ENCODE results near the gene TBC1D10A. TPM values are rescaled to one million over a fixed set of nuclear protein-coding genes. Genes with fewer than 3 reads are reported as not detected.

The TBC1D10A gene
- total and polyA plus RNA-seq, 2 experiments from 2014 or later: 3.3 to 8.8 TPM

GRCh38 chr22:30276039-30276438 lies 50.7 kb downstream of the TBC1D10A start:
- Mint-ChIP-seq H3K9me3 (no peaks in the 10 kb centered on the region), H3K4me1 (peaks cover 9% of the 10 kb centered on the region), H3K4me3 (no peak overlapping the region), H3K27me3 (ENCODE audit: insufficient read depth, low read depth, poor library complexity) (peaks cover 22% of the 10 kb centered on the region), H3K36me3 (ENCODE audit: low read depth) (no peaks in the 10 kb centered on the region), H3K27ac (no peak overlapping the region; the same call in 1 of the 2 replicates)
- Histone ChIP-seq H3K36me3 (ENCODE audit: insufficient read depth) (no peaks in the 10 kb centered on the region), H3K4me1 (ENCODE audit: insufficient read depth) (0 out of 2 replicates have a peak, but pooled peaks cover 4% of the 10 kb centered on the region), H3K4me3 (no peak overlapping the region), H4K20me1 (replicated peaks; ENCODE audit: insufficient read depth) (no peaks in the 10 kb centered on the region), H3K9me2 (ENCODE audit: insufficient read depth) (no peaks in the 10 kb centered on the region), H3K27ac (ENCODE audit: low read depth) (no peak overlapping the region), H2AFZ (peak overlapping the region; percentile 78; the same call in 1 of the 2 replicates), H3F3A (replicated peaks; ENCODE audit: low read depth) (no peaks in the 10 kb centered on the region), H3K4me2 (no peak overlapping the region), H3K27me3 (ENCODE audit: insufficient read depth) (no peaks in the 10 kb centered on the region), H3K79me2 (replicated peaks; ENCODE audit: insufficient read depth) (no peaks in the 10 kb centered on the region)
- DNase-seq (ENCODE audit: low spot score) (no peak), ATAC-seq (no peak)
- no peak for TF ChIP-seq EZH2phosphoT487 (IDR thresholded peaks at IDR 0.05; ENCODE audit: unreplicated experiment)
- TF ChIP-seq, protein P1, sequence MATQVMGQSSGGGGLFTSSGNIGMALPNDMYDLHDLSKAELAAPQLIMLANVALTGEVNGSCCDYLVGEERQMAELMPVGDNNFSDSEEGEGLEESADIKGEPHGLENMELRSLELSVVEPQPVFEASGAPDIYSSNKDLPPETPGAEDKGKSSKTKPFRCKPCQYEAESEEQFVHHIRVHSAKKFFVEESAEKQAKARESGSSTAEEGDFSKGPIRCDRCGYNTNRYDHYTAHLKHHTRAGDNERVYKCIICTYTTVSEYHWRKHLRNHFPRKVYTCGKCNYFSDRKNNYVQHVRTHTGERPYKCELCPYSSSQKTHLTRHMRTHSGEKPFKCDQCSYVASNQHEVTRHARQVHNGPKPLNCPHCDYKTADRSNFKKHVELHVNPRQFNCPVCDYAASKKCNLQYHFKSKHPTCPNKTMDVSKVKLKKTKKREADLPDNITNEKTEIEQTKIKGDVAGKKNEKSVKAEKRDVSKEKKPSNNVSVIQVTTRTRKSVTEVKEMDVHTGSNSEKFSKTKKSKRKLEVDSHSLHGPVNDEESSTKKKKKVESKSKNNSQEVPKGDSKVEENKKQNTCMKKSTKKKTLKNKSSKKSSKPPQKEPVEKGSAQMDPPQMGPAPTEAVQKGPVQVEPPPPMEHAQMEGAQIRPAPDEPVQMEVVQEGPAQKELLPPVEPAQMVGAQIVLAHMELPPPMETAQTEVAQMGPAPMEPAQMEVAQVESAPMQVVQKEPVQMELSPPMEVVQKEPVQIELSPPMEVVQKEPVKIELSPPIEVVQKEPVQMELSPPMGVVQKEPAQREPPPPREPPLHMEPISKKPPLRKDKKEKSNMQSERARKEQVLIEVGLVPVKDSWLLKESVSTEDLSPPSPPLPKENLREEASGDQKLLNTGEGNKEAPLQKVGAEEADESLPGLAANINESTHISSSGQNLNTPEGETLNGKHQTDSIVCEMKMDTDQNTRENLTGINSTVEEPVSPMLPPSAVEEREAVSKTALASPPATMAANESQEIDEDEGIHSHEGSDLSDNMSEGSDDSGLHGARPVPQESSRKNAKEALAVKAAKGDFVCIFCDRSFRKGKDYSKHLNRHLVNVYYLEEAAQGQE (IDR thresholded peaks at IDR 0.05; ENCODE audit: unreplicated experiment): no peak

- no peak overlapping the region for H3K27ac Mint-ChIP-seq
- H3K27me3 Mint-ChIP-seq (ENCODE audit: insufficient read depth, low read depth, poor library complexity): peaks cover 24% of the 10 kb centered on the region
- H4K20me1 ChIP-seq (replicated peaks; ENCODE audit: insufficient read depth): no peaks in the 10 kb centered on the region
- DNase-seq (ENCODE audit: low spot score): no peak
- H3K4me3 ChIP-seq: no peak overlapping the region
- TF ChIP-seq EZH2 (IDR thresholded peaks at IDR 0.05; ENCODE audit: low read depth, unreplicated experiment) (no peak), CTCF (conservative IDR thresholded peaks at IDR 0.05; ENCODE audit: low read depth in 2 of 2) (no peak), CREB1 (CRISPR knock-in tag; IDR thresholded peaks at IDR 0.05; ENCODE audit: low read depth) (no peak), NANOG (IDR thresholded peaks at IDR 0.05; ENCODE audit: borderline replicate concordance) (no peak), JUNB (IDR thresholded peaks at IDR 0.05; ENCODE audit: unreplicated experiment) (no peak), STAT1 (IDR thresholded peaks at IDR 0.05; ENCODE audit: unreplicated experiment) (no peak)
- H3K9me2 ChIP-seq (ENCODE audit: insufficient read depth): no peaks in the 10 kb centered on the region
- peak; percentile 49 for ATAC-seq
- no peak overlapping the region for H3K4me2 ChIP-seq
- no peaks in the 10 kb centered on the region for H3K79me2 ChIP-seq (replicated peaks; ENCODE audit: insufficient read depth)
- no peak overlapping the region for H3K4me3 Mint-ChIP-seq
- H3F3A ChIP-seq (replicated peaks; ENCODE audit: low read depth): no peaks in the 10 kb centered on the region
- H2AFZ ChIP-seq: peak overlapping the region; percentile 78; the same call in 1 of the 2 replicates
- no peak overlapping the region for H3K27ac ChIP-seq (ENCODE audit: low read depth)
- H3K4me1 Mint-ChIP-seq: peaks cover 9% of the 10 kb centered on the region
- H3K4me1 ChIP-seq (ENCODE audit: insufficient read depth): 0 out of 2 replicates have a peak, but pooled peaks cover 4% of the 10 kb centered on the region
- H3K36me3 Mint-ChIP-seq (ENCODE audit: low read depth): no peaks in the 10 kb centered on the region
- no peaks in the 10 kb centered on the region for H3K9me3 Mint-ChIP-seq
- no peaks in the 10 kb centered on the region for H3K36me3 ChIP-seq (ENCODE audit: insufficient read depth)
- H3K27me3 ChIP-seq (ENCODE audit: insufficient read depth): no peaks in the 10 kb centered on the region
Measured at GRCh38 chr22:30275625-30276024, 51.1 kb downstream of the TBC1D10A start.
